Endometrium (tissue), 2 donors: Measurements from ENCODE around the gene SETD5.

ENCODE experiments used
- FAIRE-seq: peaks from 2 replicates; lab custom pipeline; 2012; peaks lifted over from hg19 to GRCh38; lab: Jason Lieb, UNC
- donor health status: control.
- donor health status: control.

The SETD5 gene, protein sequence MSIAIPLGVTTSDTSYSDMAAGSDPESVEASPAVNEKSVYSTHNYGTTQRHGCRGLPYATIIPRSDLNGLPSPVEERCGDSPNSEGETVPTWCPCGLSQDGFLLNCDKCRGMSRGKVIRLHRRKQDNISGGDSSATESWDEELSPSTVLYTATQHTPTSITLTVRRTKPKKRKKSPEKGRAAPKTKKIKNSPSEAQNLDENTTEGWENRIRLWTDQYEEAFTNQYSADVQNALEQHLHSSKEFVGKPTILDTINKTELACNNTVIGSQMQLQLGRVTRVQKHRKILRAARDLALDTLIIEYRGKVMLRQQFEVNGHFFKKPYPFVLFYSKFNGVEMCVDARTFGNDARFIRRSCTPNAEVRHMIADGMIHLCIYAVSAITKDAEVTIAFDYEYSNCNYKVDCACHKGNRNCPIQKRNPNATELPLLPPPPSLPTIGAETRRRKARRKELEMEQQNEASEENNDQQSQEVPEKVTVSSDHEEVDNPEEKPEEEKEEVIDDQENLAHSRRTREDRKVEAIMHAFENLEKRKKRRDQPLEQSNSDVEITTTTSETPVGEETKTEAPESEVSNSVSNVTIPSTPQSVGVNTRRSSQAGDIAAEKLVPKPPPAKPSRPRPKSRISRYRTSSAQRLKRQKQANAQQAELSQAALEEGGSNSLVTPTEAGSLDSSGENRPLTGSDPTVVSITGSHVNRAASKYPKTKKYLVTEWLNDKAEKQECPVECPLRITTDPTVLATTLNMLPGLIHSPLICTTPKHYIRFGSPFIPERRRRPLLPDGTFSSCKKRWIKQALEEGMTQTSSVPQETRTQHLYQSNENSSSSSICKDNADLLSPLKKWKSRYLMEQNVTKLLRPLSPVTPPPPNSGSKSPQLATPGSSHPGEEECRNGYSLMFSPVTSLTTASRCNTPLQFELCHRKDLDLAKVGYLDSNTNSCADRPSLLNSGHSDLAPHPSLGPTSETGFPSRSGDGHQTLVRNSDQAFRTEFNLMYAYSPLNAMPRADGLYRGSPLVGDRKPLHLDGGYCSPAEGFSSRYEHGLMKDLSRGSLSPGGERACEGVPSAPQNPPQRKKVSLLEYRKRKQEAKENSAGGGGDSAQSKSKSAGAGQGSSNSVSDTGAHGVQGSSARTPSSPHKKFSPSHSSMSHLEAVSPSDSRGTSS (N-terminal part only)

DNA sequence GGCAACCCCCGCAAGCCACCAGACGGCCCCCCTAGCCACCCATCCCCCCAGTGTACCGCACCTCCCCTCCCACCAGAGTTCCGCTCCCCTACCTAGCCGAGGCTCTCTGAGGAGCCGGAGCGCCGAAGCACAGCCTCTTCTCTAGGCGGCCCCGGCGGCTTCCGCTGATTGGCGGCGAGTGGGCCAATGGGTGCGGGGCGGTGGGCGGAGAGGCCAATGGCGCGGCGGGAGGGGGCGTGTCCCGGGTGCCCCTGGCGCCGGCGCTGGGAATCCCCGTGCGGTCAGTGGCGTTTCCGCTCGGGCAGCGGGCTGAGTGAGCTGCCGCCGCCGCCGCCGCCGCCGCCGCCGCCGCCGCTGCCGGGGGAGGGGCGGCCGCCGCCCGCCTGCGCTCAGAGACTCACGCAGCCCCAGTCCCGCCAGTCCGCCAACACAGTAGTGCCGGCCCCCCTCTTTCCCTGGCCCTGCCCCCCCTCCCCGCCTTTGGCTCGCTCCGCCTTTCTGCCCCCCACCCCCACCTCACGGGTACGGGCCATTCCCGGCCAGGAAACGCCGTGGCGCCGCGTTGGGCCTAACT is at the start of gene SETD5:
Gene SETD5, plus strand, starts transcription at position 284 of the 574 bp plus-strand sequence. CDS start 31,324 bp downstream, outside the sequence.
- FAIRE-seq = no peak

DNA sequence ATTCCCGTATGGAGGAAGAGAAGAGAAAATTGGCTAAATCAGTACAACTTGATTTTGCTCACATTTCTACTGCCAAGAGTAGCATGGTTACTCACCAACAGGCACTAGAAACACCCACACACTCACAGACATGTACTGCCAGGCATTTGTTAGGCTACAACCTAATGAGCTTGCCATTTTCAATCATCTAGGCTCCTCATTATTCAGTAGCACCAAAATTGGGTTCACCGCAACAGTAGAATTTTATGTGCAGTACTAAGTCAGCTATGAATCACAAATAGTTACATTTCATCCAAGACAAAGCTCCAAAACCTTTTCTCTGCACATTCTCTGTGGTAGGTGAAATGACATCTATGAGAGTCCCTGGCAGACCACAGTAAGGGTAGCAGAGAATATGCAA is 49.5 kb upstream of the SETD5 start:
- no peak for FAIRE-seq

DNA sequence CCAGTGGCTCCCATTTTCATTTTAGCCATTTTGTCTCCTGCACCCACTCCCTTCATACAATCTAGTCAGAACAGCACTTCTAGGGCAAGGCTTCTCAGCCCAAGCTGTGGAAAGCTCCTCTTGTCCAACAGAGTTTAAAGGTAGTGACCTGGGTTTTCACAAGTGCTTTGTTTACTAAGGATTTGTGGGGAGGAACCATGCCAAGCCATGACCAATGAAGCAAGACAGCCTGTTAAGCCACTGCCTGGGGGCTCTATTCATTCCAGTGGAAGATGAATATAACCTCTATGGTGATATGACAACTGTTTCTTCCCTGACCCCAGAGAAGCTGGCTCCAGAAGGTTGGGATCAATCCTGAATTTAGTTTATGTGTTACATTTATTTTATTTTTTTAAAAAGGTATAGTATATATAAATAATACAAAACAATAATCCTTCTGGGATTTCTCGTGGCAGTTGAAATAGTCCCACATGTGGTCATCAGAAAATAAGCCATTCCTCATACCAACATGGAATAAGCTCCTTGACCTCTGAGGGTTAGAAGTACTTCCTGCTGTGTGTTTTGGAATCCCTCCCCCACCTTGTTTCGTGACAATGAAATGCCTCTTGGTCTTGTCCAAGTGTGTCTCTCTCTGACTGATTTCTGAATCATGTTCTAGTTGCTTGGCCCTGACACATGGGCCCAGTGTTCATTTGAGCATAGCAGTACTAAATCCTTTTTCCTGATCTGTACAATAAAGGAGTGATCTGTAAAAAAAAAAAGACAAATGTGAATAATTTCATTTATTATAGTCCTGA is 47.9 kb upstream of the SETD5 start:
- no peak for FAIRE-seq

DNA sequence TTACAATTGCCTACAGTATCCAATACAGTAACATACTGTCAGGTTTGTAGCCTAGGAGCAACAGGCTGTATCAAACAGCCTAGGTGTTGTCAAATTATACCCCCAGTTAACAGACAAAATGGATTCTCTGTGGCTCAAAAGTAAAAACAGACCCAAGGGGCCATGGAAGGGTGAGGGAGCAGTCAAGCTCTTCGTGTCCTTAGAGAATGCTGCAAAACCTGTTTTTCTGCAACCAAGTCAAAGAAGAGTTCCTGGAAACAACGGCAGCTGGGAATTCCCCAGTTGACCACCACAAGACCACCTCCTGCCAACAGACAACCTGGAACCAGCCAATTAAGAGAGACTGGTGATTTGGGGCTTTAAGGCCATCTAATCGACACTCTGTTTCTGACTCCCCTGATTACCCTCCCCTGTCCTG is 45.7 kb upstream of the SETD5 start:
- no peak for FAIRE-seq

DNA sequence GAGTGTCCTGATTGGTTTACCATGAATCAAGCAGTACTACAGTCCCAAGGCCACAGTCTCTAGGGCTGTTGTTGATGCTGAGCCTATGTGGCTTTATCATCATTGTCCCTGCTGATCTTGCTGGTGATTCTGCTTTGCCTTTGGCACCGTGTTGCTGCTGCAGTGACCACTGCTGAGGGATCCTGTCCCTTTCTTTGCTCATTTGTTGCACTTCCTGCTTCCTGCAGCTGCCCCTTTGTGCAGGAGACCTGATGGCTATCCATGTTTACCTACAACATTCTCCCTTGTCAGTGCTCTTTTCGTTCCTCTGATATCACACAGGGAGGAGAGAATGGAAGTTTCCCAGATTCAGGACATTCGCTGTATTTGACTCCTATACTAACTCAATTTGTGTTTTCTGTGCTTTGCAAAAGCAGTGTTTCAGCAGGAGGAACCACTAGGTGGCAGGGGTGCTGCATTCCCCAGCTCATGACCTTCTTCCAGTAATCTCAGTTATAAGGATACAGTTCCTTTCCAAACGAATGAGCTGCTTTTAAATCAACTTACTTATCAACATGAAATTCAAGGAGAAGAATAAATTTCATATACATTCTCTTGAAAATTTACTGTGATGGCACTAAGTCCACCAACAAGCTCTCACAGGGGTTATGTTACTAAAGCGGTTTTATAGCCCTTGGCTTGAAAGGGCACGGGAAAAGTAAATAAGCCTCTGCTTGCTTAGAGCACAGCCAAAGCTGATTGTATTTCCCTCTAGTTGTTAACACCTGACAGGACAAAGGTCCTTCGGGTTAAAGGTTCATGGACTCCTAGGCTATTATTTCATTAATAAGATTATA is 44.3 kb upstream of the SETD5 start:
- peak; percentile 67 for FAIRE-seq

DNA sequence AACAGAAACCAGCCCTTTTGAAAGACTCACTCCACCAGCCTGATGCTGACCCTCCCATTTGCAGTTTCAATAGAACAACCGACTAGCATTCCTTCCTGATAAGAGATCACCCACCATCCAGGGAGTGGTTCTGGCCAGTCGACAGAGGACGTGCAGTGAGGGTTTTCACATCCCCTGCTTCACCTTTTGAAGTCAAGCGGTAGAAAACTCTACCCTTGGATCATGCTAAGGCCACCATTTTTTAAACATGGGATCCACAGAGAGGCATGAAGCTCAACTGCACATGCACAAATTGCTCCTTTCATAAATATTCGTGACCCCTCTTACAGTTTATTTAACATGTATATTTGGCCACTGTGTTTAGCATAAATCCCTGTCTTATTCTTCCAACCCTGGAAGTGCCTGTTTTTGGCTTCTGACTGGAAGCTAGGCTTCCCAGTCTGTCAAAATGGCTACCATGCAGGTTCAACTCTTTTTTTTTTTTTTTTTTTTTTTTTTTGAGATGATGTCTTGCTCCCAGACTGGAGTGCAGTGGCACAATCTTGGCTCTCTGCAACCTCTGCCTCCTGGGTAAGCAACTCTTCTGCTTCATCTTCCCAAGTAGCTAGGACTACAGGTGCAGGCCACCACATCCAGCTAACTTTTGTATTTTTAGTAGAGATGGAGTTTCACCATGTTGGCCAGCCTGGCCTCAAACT is 35.6 kb upstream of the SETD5 start:
- FAIRE-seq = no peak

DNA sequence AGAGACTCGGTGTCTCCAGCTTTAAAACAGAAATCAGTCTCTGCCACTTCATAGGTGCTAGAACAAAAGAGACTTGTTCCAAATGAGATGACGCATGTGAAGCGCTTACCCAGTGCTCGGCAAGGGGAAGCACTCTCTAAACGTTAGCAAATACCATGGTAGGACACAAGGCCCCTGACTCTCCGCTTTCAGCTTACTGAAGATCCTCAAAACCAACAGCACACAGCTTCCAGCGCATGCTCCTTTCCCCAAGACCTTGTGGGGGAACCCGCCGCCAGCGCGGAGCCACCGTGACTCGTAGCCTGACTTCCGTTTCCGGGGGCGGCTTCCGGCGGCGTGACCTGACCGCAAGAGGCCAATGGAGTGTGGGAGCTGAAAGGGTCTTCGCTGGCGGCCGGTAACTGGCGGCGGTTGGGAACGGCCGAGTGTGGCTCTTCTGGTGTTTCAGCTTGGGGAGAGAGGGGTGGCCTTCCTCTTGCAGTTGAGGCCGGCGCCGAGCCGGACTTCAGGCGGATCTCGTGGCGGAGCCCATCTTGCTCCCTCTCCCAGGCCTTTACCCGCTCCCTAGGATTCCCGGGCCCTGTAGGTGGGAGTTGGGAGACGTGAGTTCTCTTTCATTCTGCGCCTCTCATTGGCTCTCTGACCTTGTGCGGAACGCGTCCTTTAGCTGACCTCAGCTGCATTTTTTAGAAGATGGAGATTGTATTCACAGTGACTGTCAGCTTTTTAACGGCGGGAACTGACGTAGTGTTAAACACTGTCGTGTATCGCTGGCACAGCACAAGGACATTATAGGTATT is 34.5 kb upstream of the SETD5 start, which contains the start of gene THUMPD3:
Gene THUMPD3, plus strand, starts transcription at position 324 of the 800 bp plus-strand sequence. CDS start 2,015 bp downstream, outside the sequence.
- no peak for FAIRE-seq

DNA sequence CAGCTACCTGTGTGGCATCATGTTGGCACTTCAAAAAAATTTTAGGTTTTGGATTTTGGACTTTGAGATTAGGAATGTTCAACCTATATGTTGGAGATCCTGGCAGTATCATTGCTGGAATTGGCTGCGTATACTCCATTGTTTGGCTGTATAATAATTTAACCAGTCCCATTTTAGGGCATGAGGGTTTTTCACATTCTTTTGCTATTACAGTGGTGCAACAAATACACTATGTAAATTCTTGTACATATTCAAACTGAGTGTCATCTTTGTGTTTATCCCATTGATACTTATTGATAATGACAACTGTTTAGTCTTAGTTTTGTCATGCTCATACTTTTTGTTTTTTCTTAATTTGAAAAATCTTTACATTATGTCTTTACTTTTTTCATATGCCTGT is 27.9 kb upstream of the SETD5 start:
- no peak for FAIRE-seq

DNA sequence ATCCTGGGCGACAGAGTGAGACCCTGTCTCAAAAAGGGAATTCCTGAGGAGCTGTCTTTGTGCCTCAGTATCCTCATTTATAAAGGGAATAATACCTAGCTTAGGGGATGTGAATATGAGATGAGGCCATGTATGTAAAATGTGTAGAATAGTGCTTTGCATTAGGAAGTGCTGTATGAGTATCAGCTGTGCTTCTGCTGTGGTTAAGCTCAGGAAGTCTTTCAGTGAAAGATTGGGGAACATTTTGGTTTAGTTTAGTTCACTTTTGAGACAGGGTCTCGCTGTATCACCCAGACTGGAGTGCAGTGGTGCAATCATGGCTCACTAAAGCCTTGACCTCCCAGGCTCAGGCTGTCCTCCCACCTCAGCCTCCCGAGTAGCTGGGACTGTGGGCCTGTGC is 23.9 kb upstream of the SETD5 start:
- FAIRE-seq = no peak

DNA sequence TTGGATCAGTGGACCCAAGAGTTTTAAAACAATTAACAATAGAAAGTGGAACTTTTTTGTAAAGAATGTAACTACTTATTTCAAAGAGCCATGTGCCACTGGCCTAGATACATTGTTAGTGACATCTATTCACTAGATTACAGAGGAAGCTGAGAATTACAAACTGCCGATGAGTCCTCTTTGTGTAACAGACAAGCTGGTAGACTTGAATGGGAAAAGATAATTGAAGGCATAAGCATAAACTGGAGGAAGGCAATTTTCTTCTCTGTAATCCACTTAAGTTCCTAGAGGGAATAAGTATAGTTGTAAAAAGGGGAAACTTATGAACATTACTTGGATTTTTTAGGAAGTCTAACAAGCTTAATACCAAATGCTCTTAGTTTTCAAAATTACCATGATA is 19.4 kb upstream of the SETD5 start:
- FAIRE-seq = no peak

DNA sequence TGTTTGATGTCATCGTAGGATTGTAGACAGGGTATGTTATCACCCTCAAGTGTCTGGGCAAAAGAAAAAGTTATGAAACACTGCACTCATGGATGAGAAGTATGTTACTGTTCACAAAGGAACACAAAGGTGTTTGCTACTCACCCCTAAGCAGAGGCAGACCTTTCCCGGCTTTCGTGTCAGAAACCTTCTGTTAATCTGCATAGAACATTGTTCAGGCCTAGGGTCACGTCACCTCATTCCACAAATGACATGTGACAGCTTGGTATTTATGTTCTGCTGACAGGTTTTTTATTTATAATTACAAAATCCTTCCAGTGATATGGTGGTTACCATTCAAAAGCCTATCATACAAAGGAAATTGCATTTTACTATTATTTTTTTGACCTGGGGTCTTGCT is 18.1 kb upstream of the SETD5 start:
- no peak for FAIRE-seq

DNA sequence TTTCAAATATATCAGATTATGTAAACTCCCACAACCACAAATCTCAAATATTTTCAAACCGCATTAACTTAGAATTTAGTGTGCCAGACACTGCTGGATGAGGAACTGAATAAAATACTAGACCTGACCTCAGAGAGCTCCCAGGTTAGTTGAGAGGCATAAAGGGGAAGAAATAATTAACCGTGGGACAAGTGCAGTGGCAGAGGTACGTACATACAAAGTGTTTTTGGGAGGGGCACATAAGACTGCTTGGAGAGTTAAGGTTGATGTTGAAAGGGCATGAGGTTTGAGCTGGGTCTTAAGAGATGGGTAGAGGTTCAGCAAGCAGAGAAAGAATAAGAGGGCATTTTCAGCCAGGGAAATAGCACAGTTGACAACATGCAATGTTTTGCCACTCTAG is 17.4 kb upstream of the SETD5 start:
- FAIRE-seq = no peak

DNA sequence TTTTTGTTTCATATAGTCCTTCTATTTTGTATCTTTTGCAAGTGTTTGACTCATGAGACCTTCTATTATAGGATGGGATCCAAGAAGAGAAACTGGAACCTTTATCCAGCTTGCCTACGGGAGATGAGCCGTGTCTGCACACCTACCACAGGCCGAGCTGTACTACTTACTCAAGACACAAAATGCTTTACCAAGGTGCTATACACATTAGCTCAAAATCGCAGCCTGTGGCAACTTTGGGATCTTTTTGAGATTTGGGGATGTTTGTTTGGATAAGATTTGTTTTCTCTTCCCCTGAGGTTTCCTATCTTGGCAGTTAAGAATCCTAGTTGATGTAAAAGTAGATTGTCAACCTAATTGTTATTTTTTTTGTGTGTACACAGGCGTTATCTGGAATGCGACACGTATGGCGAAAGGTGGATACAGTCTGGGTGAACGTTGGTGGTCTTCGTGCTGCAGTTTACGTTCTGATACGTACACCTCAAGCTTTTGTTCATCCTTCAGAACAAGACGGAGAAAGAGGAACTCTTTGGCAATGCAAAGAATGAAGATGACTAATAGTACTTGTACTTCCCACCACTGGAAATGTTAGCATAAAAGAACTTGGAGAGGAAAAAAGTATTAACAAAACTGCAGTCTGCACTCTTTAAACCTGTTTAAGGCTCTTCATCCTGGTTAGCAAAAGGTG is 13.1 kb upstream of the SETD5 start:
- FAIRE-seq = no peak

DNA sequence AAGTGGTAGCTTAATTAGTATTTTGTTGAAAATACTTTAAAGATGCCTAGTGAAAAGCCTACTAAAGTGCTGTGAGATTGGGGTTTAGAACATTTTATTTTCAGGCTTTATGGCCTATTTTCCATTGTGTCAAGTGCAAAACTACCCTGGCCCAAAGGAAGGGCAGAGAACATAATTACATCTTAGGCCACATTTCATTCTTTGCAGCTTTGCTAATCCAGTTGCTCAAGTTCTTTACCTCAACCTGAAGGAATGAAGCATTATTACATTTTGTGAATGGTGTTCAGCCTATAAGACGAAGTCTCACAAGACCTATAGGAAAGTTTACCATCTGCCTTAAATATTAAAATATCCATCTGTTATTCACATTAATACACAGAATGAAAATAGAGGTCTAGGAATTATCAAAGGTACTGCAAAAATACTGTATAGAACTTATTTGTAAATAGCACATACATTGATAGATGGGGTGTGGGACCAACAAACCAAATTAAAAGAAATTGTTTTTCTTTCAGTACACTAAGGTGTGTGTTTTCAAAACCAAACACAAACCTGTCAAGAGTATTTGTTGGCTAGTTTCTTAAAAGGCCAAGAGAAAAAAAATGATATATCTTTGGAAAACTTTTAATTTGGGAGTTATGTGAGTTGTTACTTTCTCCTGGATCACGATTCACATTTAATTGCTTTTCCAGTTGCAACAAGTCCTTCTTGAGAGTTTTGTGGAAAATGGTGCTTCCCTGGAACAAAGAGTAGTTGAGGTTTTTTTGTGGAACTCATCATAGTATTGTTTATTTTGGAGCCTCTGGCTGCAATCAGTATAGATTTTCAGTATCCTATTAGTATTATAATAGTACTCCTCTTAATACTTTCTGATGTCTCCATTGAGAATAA is 12.0 kb upstream of the SETD5 start:
- FAIRE-seq = no peak

DNA sequence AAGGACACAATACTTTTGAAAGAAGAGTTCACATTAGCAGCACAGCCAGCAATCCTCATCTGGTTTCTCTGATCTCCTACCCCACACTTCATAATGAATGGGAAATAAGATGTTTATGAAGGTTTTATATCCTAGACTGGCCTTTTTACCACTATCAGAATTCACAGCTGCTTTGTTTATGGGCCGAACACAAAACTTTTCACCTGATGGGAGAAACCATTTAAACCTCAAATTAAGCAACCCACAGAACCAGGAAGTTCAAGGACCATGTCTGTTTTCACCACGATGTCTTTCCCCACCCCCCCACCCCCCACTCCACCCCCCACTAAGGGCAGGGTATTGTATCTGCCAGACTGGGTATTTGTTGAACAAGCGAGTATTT is 11.3 kb upstream of the SETD5 start:
- FAIRE-seq = no peak

DNA sequence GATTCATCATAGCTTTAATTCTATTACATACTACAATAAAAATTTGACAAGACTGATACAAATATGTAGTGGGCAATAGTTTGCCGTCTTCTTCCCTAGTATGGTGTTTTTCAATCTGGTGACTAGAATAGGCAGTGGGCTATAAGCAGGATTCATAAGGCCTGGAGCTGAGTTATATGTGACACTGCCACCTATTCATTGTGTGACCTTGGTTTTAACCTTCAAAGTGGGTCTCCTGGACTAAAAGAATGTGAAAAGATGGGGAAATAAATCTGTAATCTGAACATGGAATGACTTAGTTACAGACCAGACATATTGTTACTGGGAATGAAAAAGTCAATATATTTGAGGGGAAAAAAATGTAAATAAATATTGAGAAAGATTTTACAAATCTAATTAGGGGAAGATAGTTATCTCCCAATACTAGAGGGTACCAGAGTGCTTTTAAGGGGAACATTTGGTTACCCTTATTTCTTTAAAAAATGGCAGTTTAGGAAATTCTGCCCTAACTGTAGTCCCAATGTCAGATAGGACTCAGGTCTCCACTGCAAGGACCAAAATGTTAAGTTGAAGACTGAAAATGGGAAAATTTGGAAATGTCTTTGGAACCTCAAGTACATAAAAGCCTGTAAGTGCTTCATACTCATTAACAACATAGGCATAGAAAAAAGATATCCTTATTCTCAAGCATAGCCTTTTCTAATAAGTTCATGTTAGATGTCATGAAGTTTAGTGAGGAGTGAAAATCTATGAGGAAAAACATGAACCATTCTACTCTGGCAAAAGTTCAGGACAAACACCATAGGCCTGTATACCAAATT is 10.7 kb upstream of the SETD5 start:
- FAIRE-seq = no peak

DNA sequence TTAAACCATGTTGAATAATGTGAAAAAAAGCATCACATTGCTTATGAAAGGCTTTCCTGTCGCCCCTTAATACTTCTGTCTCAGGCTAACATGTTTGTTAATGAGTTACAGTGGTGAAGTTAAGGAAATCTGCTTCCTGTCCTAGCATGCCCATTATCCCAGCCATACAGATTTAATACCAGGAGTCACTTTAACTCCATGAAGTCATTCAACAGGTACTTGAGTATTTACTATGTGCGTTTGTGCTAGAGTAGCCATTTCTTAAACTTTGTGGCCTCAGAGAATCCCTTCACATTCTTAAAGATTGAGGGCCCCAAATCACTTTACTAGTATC is 10.1 kb upstream of the SETD5 start:
- FAIRE-seq = no peak
